ENCODE measurements around the gene RBMS1.
A peak's percentile ranks its signal among the peaks of the same experiment; 100 is the strongest.

RBMS1 gene

DNA sequence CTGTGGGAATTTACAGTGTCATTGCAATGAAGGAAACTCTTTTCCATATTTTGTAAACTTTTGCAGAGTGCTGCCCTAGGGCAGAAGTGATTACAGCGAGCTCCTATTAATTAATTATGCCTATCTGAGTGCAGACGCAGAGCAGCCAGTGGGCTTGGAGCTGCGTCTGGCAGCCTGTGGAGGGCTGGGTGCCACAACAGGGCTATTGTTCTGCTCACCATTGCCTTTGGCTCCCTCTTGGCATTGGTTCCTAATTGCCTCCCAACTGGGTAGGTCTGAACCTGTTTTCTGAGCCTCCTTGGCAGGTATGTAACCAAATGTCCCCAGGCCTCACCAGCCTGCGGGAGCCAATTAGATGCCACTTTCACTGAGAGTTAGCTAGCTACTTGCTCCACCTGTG is 267.9 kb downstream of the RBMS1 start:
- Mint-ChIP-seq H3K27ac (no peak overlapping the region), H3K9me3 (no peaks in the 10 kb centered on the region), H3K4me1 (peaks cover 32% of the 10 kb centered on the region), H3K27me3 (no peaks in the 10 kb centered on the region), H3K36me3 (no peaks in the 10 kb centered on the region), H3K4me3 (no peak overlapping the region)

DNA sequence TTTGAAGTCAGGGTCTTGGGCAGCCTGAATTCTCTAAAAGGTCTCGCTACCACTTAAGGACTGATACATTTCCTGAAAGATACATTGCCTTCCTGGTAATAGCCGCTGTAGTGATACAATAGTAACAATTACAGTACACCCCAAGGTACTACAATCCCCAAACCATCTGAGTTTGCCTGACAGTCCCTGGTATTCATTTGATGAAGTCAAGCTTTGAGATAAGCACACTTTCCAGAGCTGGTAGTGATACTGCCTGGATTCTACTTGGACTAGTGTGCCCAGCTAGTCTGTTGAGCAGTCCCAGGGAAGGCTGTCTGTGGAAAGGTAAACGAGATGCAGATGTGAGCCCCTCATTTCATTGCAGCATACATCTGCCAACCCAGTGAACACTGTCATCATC is 269.1 kb downstream of the RBMS1 start:
- Mint-ChIP-seq H3K4me3 (no peak overlapping the region), H3K27me3 (no peaks in the 10 kb centered on the region), H3K27ac (peak overlapping the region; percentile 56), H3K4me1 (peaks cover 43% of the 10 kb centered on the region), H3K9me3 (no peaks in the 10 kb centered on the region), H3K36me3 (no peaks in the 10 kb centered on the region)

DNA sequence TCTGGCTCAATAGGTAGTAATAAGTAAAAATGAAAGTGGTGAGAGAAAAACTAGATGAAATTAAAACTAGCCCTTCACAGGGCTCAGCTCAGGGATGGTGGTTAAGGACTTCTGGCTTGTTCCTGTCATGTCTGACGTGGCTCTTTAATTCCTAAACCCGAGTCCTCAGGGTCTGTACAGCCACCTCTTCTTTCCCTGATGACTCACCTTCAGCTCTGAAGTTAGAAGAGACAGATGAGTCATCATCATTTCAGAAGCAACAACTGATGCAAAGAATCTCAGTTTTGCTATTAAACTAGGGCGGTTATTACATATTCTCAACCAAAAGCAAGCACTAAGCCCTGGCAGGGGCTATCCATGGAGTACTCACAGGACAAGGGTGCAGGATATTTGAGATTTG is 269.5 kb downstream of the RBMS1 start:
- peak overlapping the region; percentile 23 for H3K4me3 Mint-ChIP-seq
- H3K27ac Mint-ChIP-seq: peak overlapping the region; percentile 56
- no peaks in the 10 kb centered on the region for H3K36me3 Mint-ChIP-seq
- peaks cover 43% of the 10 kb centered on the region for H3K4me1 Mint-ChIP-seq
- no peaks in the 10 kb centered on the region for H3K27me3 Mint-ChIP-seq
- no peaks in the 10 kb centered on the region for H3K9me3 Mint-ChIP-seq

DNA sequence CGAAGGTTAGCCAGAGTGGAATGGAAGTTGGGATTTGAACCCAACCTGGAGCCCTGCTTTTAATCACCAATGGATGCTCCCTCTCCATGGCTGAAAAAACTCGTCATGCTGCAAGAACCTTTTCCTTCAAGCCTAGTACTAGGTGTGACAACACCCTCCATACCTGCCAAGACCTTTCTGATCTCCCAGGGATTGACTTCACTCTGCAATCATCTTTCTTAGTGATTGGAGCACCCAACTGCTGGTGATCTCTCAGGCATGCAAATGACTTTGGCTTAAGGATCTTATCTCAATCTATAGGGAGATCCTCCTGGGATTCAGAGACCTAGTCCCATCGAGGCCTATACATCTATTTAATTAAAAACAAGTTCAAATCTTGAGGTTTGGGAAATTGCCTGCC is 270.0 kb downstream of the RBMS1 start:
- Mint-ChIP-seq H3K4me3 (peak overlapping the region; percentile 23), H3K27ac (peak overlapping the region; percentile 56), H3K36me3 (no peaks in the 10 kb centered on the region), H3K9me3 (no peaks in the 10 kb centered on the region), H3K27me3 (no peaks in the 10 kb centered on the region), H3K4me1 (peaks cover 43% of the 10 kb centered on the region)

DNA sequence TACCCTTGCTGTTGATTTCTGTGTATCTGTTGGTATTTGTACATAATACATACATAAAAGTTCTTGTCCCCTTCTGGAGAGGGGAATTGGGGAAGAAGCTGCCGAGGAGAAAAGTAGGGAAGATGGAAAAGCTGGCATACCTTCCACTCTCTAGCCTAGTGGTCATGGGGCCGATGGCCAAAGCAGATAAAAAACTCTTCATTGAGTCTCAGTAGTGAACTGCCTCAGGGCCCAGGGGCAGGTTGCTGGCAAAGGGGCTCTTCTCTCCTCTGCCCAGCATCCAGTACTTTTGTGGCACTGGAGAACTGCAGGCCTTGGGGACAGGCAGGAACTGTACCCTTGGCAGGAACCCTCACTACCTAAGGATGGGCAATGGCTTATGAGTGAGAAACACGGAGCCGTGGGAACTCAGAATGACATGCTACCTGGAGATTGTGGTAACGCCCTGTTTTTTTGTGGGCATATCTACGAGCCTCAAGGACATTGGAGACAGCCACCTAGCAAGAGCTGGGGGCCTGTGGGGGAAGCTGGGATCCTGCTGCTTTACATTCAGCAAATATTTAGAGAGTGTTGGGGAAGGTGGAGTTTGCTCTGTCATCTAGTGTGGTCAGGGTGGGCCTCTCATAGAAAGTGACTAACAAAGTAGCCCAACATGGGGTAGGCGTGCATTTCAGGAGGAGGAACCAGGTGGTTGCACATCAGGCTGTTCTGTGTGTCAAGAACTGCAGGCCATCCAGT is 270.9 kb downstream of the RBMS1 start:
- Mint-ChIP-seq H3K4me1 (peaks cover 43% of the 10 kb centered on the region), H3K4me3 (no peak overlapping the region), H3K27me3 (no peaks in the 10 kb centered on the region), H3K27ac (peak overlapping the region; percentile 76), H3K36me3 (no peaks in the 10 kb centered on the region), H3K9me3 (no peaks in the 10 kb centered on the region)
